ENCODE measurements around the gene KRTAP5-1.

KRTAP5-1 gene

GRCh38 chr11:1559111-1559951, 25.8 kb downstream of the KRTAP5-1 start:
- no CpG with 5 or more reads among the region's 29 CpGs for WGBS (ENCODE audit: extremely low coverage, insufficient coverage, insufficient read length)
- H2BK12ac ChIP-seq (ENCODE audit: low read length) = no peak overlapping the region
- H3K4me3 ChIP-seq (ENCODE audit: low read depth, low read length) = no peak overlapping the region

GRCh38 chr11:1558775-1559110, 26.3 kb downstream of the KRTAP5-1 start:
- no peak overlapping the region for H2AFZ ChIP-seq (ENCODE audit: insufficient read depth, low read length, poor library complexity)
- no peak overlapping the region for H4K8ac ChIP-seq (ENCODE audit: low read depth, low read length)
- no peak overlapping the region for H4K91ac ChIP-seq (ENCODE audit: low read depth, low read length)
- H2BK12ac ChIP-seq (ENCODE audit: low read length) = no peak overlapping the region
- DNase-seq = no peak
- H2BK5ac ChIP-seq (ENCODE audit: low read depth, low read length, poor library complexity) = no peak overlapping the region
- H3K14ac ChIP-seq (ENCODE audit: low read length) = no peak overlapping the region
- no peaks in the 10 kb centered on the region for H3K79me1 ChIP-seq (ENCODE audit: low read length)
- no peak overlapping the region for H3K4me3 ChIP-seq (ENCODE audit: low read depth, low read length)
- no peak overlapping the region for H4K12ac ChIP-seq (ENCODE audit: low read depth, low read length)
- H3K4ac ChIP-seq (ENCODE audit: low read depth, low read length) = no peak overlapping the region
- H3K27me3 ChIP-seq (ENCODE audit: insufficient read depth, low read length) = no peaks in the 10 kb centered on the region
- H3K4me1 ChIP-seq (ENCODE audit: control insufficient read depth in 1 of 2, insufficient read depth in 2 of 2, low read length in 2 of 2) = peaks cover 2 to 3% of the 10 kb centered on the region in 2 experiments
- H3K18ac ChIP-seq (ENCODE audit: low read length) = no peak overlapping the region
- no peak overlapping the region for H3K27ac ChIP-seq (ENCODE audit: low read depth, low read length)
- H3K23ac ChIP-seq (ENCODE audit: low read length) = no peak overlapping the region
- peaks cover 7% of the 10 kb centered on the region for H3K9me3 ChIP-seq (ENCODE audit: insufficient read depth, low read depth, low read length)
- H3K79me2 ChIP-seq (ENCODE audit: control insufficient read depth, insufficient read depth, low read length, poor library complexity) = no peaks in the 10 kb centered on the region
- H3K36me3 ChIP-seq (ENCODE audit: control insufficient read depth in 1 of 2, insufficient read depth in 2 of 2, low read length in 2 of 2) = peaks cover 69 to 71% of the 10 kb centered on the region in 2 experiments
- no peak overlapping the region for H3K4me2 ChIP-seq (ENCODE audit: low read length)
- H2AK5ac ChIP-seq (ENCODE audit: low read length) = no peak overlapping the region
- no peak overlapping the region for H2BK120ac ChIP-seq (ENCODE audit: insufficient read depth, low read length, poor library complexity)
- WGBS (ENCODE audit: extremely low coverage, insufficient coverage, insufficient read length) = no CpG with 5 or more reads among the region's 12 CpGs
- no peak overlapping the region for H3K9ac ChIP-seq (ENCODE audit: low read length)

More at GRCh38 chr11:1559111-1559951, 25.8 kb downstream of the KRTAP5-1 start:
- Histone ChIP-seq H4K91ac (ENCODE audit: low read depth, low read length) (no peak overlapping the region), H3K79me2 (ENCODE audit: control insufficient read depth, insufficient read depth, low read length, poor library complexity) (no peaks in the 10 kb centered on the region), H4K12ac (ENCODE audit: low read depth, low read length) (no peak overlapping the region), H2AK5ac (ENCODE audit: low read length) (no peak overlapping the region), H3K4me2 (ENCODE audit: low read length) (no peak overlapping the region), H4K8ac (ENCODE audit: low read depth, low read length) (no peak overlapping the region), H3K23ac (ENCODE audit: low read length) (no peak overlapping the region), H2BK5ac (ENCODE audit: low read depth, low read length, poor library complexity) (no peak overlapping the region), H3K79me1 (ENCODE audit: low read length) (no peaks in the 10 kb centered on the region), H3K36me3 (ENCODE audit: control insufficient read depth in 1 of 2, insufficient read depth in 2 of 2, low read length in 2 of 2) (peaks cover 72 to 75% of the 10 kb centered on the region in 2 experiments), H3K27me3 (ENCODE audit: insufficient read depth, low read length) (no peaks in the 10 kb centered on the region), H3K9ac (ENCODE audit: low read length) (no peak overlapping the region), H3K14ac (ENCODE audit: low read length) (no peak overlapping the region), H2BK120ac (ENCODE audit: insufficient read depth, low read length, poor library complexity) (no peak overlapping the region), H3K4ac (ENCODE audit: low read depth, low read length) (no peak overlapping the region), H3K27ac (ENCODE audit: low read depth, low read length) (no peak overlapping the region), H3K18ac (ENCODE audit: low read length) (no peak overlapping the region), H3K4me1 (ENCODE audit: control insufficient read depth in 1 of 2, insufficient read depth in 2 of 2, low read length in 2 of 2) (peaks cover 0 to 2% of the 10 kb centered on the region in 2 experiments), H3K9me3 (ENCODE audit: insufficient read depth, low read depth, low read length) (peaks cover 7% of the 10 kb centered on the region), H2AFZ (ENCODE audit: insufficient read depth, low read length, poor library complexity) (no peak overlapping the region)
- no peak for DNase-seq

- no peaks in the 10 kb centered on the region for H3K79me1 ChIP-seq (ENCODE audit: low read length)
- H3K23ac ChIP-seq (ENCODE audit: low read length) = no peak overlapping the region
- no peak overlapping the region for H4K8ac ChIP-seq (ENCODE audit: low read depth, low read length)
- H3K18ac ChIP-seq (ENCODE audit: low read length) = no peak overlapping the region
- no peak overlapping the region for H3K4me3 ChIP-seq (ENCODE audit: low read depth, low read length)
- no peak overlapping the region for H4K12ac ChIP-seq (ENCODE audit: low read depth, low read length)
- H3K4me1 ChIP-seq (ENCODE audit: control insufficient read depth in 1 of 2, insufficient read depth in 2 of 2, low read length in 2 of 2) = peaks cover 2 to 4% of the 10 kb centered on the region in 2 experiments
- H3K4me2 ChIP-seq (ENCODE audit: low read length) = no peak overlapping the region
- peaks cover 64 to 66% of the 10 kb centered on the region in 2 experiments for H3K36me3 ChIP-seq (ENCODE audit: control insufficient read depth in 1 of 2, insufficient read depth in 2 of 2, low read length in 2 of 2)
- H3K79me2 ChIP-seq (ENCODE audit: control insufficient read depth, insufficient read depth, low read length, poor library complexity) = no peaks in the 10 kb centered on the region
- no peak overlapping the region for H3K4ac ChIP-seq (ENCODE audit: low read depth, low read length)
- DNase-seq = peak; percentile 30 to 59
- no peak overlapping the region for H3K27ac ChIP-seq (ENCODE audit: low read depth, low read length)
- no peak overlapping the region for H3K9ac ChIP-seq (ENCODE audit: low read length)
- no peak overlapping the region for H3K14ac ChIP-seq (ENCODE audit: low read length)
- no peak overlapping the region for H4K91ac ChIP-seq (ENCODE audit: low read depth, low read length)
- no peak overlapping the region for H2AK5ac ChIP-seq (ENCODE audit: low read length)
- no peak overlapping the region for H2BK12ac ChIP-seq (ENCODE audit: low read length)
- H3K27me3 ChIP-seq (ENCODE audit: insufficient read depth, low read length) = no peaks in the 10 kb centered on the region
- peaks cover 7% of the 10 kb centered on the region for H3K9me3 ChIP-seq (ENCODE audit: insufficient read depth, low read depth, low read length)
- no CpG with 5 or more reads among the region's 29 CpGs for WGBS (ENCODE audit: extremely low coverage, insufficient coverage, insufficient read length)
- no peak overlapping the region for H2BK120ac ChIP-seq (ENCODE audit: insufficient read depth, low read length, poor library complexity)
- no peak overlapping the region for H2BK5ac ChIP-seq (ENCODE audit: low read depth, low read length, poor library complexity)
- H2AFZ ChIP-seq (ENCODE audit: insufficient read depth, low read length, poor library complexity) = no peak overlapping the region
These were observed 26.9 kb downstream of the KRTAP5-1 start for GRCh38 chr11:1557904-1558774.

GRCh38 chr11:1557051-1557884, 27.8 kb downstream of the KRTAP5-1 start:
- H3K9me3 ChIP-seq (ENCODE audit: insufficient read depth, low read depth, low read length) = peaks cover 5% of the 10 kb centered on the region
- no peaks in the 10 kb centered on the region for H3K27me3 ChIP-seq (ENCODE audit: insufficient read depth, low read length)
- no peak overlapping the region for H2BK12ac ChIP-seq (ENCODE audit: low read length)
- no peak overlapping the region for H3K14ac ChIP-seq (ENCODE audit: low read length)
- peaks cover 57 to 59% of the 10 kb centered on the region in 2 experiments for H3K36me3 ChIP-seq (ENCODE audit: control insufficient read depth in 1 of 2, insufficient read depth in 2 of 2, low read length in 2 of 2)
- no peak overlapping the region for H3K23ac ChIP-seq (ENCODE audit: low read length)
- no peak overlapping the region for H4K91ac ChIP-seq (ENCODE audit: low read depth, low read length)
- no peak overlapping the region for H3K18ac ChIP-seq (ENCODE audit: low read length)
- no peak overlapping the region for H2BK5ac ChIP-seq (ENCODE audit: low read depth, low read length, poor library complexity)
- H2AFZ ChIP-seq (ENCODE audit: insufficient read depth, low read length, poor library complexity) = no peak overlapping the region
- no peak overlapping the region for H3K4me3 ChIP-seq (ENCODE audit: low read depth, low read length)
- H3K27ac ChIP-seq (ENCODE audit: low read depth, low read length) = no peak overlapping the region
- DNase-seq = no peak
- H3K4me2 ChIP-seq (ENCODE audit: low read length) = no peak overlapping the region
- H3K79me1 ChIP-seq (ENCODE audit: low read length) = no peaks in the 10 kb centered on the region
- H3K4ac ChIP-seq (ENCODE audit: low read depth, low read length) = no peak overlapping the region
- WGBS (ENCODE audit: extremely low coverage, insufficient coverage, insufficient read length) = no CpG with 5 or more reads among the region's 74 CpGs
- H3K79me2 ChIP-seq (ENCODE audit: control insufficient read depth, insufficient read depth, low read length, poor library complexity) = no peaks in the 10 kb centered on the region
- no peak overlapping the region for H2AK5ac ChIP-seq (ENCODE audit: low read length)
- no peak overlapping the region for H3K9ac ChIP-seq (ENCODE audit: low read length)
- no peak overlapping the region for H2BK120ac ChIP-seq (ENCODE audit: insufficient read depth, low read length, poor library complexity)
- no peak overlapping the region for H4K12ac ChIP-seq (ENCODE audit: low read depth, low read length)
- H3K4me1 ChIP-seq (ENCODE audit: control insufficient read depth in 1 of 2, insufficient read depth in 2 of 2, low read length in 2 of 2) = peaks cover 2 to 4% of the 10 kb centered on the region in 2 experiments
- no peak overlapping the region for H4K8ac ChIP-seq (ENCODE audit: low read depth, low read length)

All from trophoblast cell (in vitro differentiated cells and primary cell).